NCI-H226 (cell line): Measurements from ENCODE around the gene OPN3.
A peak's percentile ranks its signal among the peaks of the same experiment; 100 is the strongest.
"Not testable (repeated sequence)": the region's sequence is repeated elsewhere in the genome, so short reads cannot be mapped to it uniquely, and the experiment has no call there.

Source experiments
- DNase-seq: peaks from one replicate; pipeline ENCODE4 v3.0.0-alpha.2; 2015

Gene OPN3

GRCh38 chr1:241640149-241640866, at the start of gene OPN3, which contains the start of gene CHML:
Gene OPN3, minus strand, starts transcription at chr1:241640369. Its CDS starts 115 bp downstream, at chr1:241640254.
Gene CHML, minus strand, starts transcription at chr1:241640369. Its CDS starts 4,603 bp downstream, at chr1:241635766.
- DNase-seq: peak; percentile 53

- peak; percentile 88 for DNase-seq
Observed at GRCh38 chr1:241688940-241689368, 48.8 kb upstream of the OPN3 start.

- DNase-seq: no peak
Observed at GRCh38 chr1:241684108-241684507, 43.9 kb upstream of the OPN3 start.

- no peak for DNase-seq
Observed at GRCh38 chr1:241682921-241683320, 42.8 kb upstream of the OPN3 start.

- not testable (repeated sequence) for DNase-seq
Observed at GRCh38 chr1:241681861-241682448, 41.8 kb upstream of the OPN3 start.

GRCh38 chr1:241679961-241680360, 39.8 kb upstream of the OPN3 start:
- DNase-seq: no peak

GRCh38 chr1:241679404-241679803, 39.2 kb upstream of the OPN3 start:
- no peak for DNase-seq

- no peak for DNase-seq
Observed at GRCh38 chr1:241678536-241678935, 38.4 kb upstream of the OPN3 start.

GRCh38 chr1:241677201-241677600, 37.0 kb upstream of the OPN3 start:
- DNase-seq: no peak

GRCh38 chr1:241675983-241676382, 35.8 kb upstream of the OPN3 start:
- DNase-seq: no peak

- no peak for DNase-seq
Observed at GRCh38 chr1:241674805-241675384, 34.7 kb upstream of the OPN3 start.

GRCh38 chr1:241672301-241672700, 32.1 kb upstream of the OPN3 start:
- no peak for DNase-seq

GRCh38 chr1:241666419-241666818, 26.2 kb upstream of the OPN3 start:
- DNase-seq: no peak

- DNase-seq: no peak
Observed at GRCh38 chr1:241660424-241660972, 20.3 kb upstream of the OPN3 start.

- DNase-seq: not testable (repeated sequence)
Observed at GRCh38 chr1:241659016-241659415, 18.8 kb upstream of the OPN3 start.

GRCh38 chr1:241658081-241658793, 18.1 kb upstream of the OPN3 start:
- no peak for DNase-seq

GRCh38 chr1:241654641-241655040, 14.5 kb upstream of the OPN3 start:
- no peak for DNase-seq

- no peak for DNase-seq
Observed at GRCh38 chr1:241654019-241654418, 13.8 kb upstream of the OPN3 start.

- DNase-seq: no peak
Observed at GRCh38 chr1:241652012-241652411, 11.8 kb upstream of the OPN3 start, which contains the start of gene WDR64. Gene WDR64, plus strand, starts transcription at chr1:241652281. Its CDS starts 204 bp downstream, at chr1:241652485.

GRCh38 chr1:241648159-241648558, 8.0 kb upstream of the OPN3 start:
- DNase-seq: no peak

GRCh38 chr1:241647658-241648057, 7.5 kb upstream of the OPN3 start:
- DNase-seq: peak; percentile 41

- no peak for DNase-seq
Observed at GRCh38 chr1:241646201-241646600, 6.0 kb upstream of the OPN3 start.

- DNase-seq: no peak
Observed at GRCh38 chr1:241645199-241645598, 5.0 kb upstream of the OPN3 start.
